ENCODE results near the gene VASN.
A peak's percentile ranks its signal among the peaks of the same experiment; 100 is the strongest.

The VASN gene

GRCh38 chr16:4419402-4419959 is 47.8 kb downstream of the VASN start:
- no peak overlapping the region for H3K4me3 ChIP-seq (ENCODE audit: low read depth, low read length)
- no peaks in the 10 kb centered on the region for H3K9me3 ChIP-seq
- H3K36me3 ChIP-seq, result no peaks in the 10 kb centered on the region
- no peak for DNase-seq
- no peaks in the 10 kb centered on the region for H3K4me1 ChIP-seq
- no peak for TF ChIP-seq CTCF (IDR thresholded peaks at IDR 0.05; ENCODE audit: low read depth, low read length)
- H3K27me3 ChIP-seq, result no peaks in the 10 kb centered on the region

- no peaks in the 10 kb centered on the region for H3K27me3 ChIP-seq
- H3K4me1 ChIP-seq, result no peaks in the 10 kb centered on the region
- TF ChIP-seq CTCF (IDR thresholded peaks at IDR 0.05; ENCODE audit: low read depth, low read length), result no peak
- H3K36me3 ChIP-seq, result no peaks in the 10 kb centered on the region
- DNase-seq, result no peak
- H3K9me3 ChIP-seq, result no peaks in the 10 kb centered on the region
- no peak overlapping the region for H3K4me3 ChIP-seq (ENCODE audit: low read depth, low read length)
These were observed 49.0 kb downstream of the VASN start for GRCh38 chr16:4420505-4421105.

- DNase-seq, result peak; percentile 95
- H3K4me3 ChIP-seq (ENCODE audit: low read depth, low read length), result peak within 1 kb of the TSS; percentile 97
- no peaks in the 10 kb centered on the region for H3K9me3 ChIP-seq
- TF ChIP-seq CTCF (IDR thresholded peaks at IDR 0.05; ENCODE audit: low read depth, low read length), result no peak
- H3K36me3 ChIP-seq, result peaks cover 9% of the 10 kb centered on the region
- no peaks in the 10 kb centered on the region for H3K27me3 ChIP-seq
- H3K4me1 ChIP-seq, result no peaks in the 10 kb centered on the region
These were observed 53.9 kb downstream of the VASN start, which contains the start of gene DNAJA3 for GRCh38 chr16:4425378-4426020. DNAJA3 (plus strand) TSS chr16:4425868; CDS start chr16:4425882, 14 bp downstream.

- Histone ChIP-seq H3K36me3 (peaks cover 15% of the 10 kb centered on the region), H3K4me3 (ENCODE audit: low read depth, low read length) (peak overlapping the region; percentile 97), H3K9me3 (no peaks in the 10 kb centered on the region), H3K4me1 (no peaks in the 10 kb centered on the region), H3K27me3 (no peaks in the 10 kb centered on the region)
- no peak for DNase-seq
- TF ChIP-seq CTCF (IDR thresholded peaks at IDR 0.05; ENCODE audit: low read depth, low read length), result no peak
These were observed 54.5 kb downstream of the VASN start for GRCh38 chr16:4426021-4426684.

- H3K9me3 ChIP-seq, result no peaks in the 10 kb centered on the region
- no peaks in the 10 kb centered on the region for H3K27me3 ChIP-seq
- H3K4me1 ChIP-seq, result no peaks in the 10 kb centered on the region
- no peak for TF ChIP-seq CTCF (IDR thresholded peaks at IDR 0.05; ENCODE audit: low read depth, low read length)
- peak overlapping the region; percentile 97 for H3K4me3 ChIP-seq (ENCODE audit: low read depth, low read length)
- H3K36me3 ChIP-seq, result peaks cover 21% of the 10 kb centered on the region
- no peak for DNase-seq
These were observed 55.2 kb downstream of the VASN start for GRCh38 chr16:4426722-4427372.

Data from BE2C (cell line).